GM21528 (cell line): Measurements from ENCODE around the gene DLG1.

Experiments used
- ATAC-seq: cut with Tn5 transposase; IDR thresholded peaks from one replicate; pipeline ENCODE4 v1.9.1; 2021; ENCODE audit warnings: mild to moderate bottlenecking, moderate library complexity; ENCODE audit not compliant: unreplicated experiment, low FRiP score

Gene DLG1

DNA sequence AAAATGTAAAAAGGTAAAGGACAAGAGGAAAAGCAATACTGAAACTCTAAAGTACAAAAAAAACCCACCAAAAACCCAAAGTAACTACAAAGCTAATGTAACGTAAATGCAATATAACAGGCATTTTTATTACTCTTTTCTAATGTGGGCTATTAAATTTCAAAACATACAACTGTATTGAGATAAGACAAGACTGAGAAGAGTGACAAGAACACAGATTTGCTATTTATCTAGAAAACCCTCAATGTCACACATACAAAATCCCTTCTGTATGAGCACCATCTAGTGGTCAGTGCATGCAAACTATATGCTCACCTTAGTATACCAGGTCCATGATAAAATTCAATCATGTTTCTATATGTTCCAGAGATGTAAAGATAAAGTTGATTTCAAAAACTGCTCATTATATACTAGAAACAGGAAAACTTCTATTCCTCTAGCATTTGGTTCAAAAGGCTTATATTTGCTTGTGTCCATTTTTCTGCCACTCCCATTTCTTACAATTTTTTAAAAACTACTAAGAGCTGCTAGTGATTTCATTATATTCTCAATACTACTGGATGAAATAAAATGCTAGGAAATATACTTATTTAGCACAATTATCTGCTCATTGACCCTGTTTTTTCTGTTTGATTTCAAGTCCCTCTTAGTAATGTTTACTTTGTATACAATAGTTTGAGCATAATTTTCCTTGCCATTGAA is 111.4 kb downstream of the DLG1 start:
- ATAC-seq = peak; percentile 67

DNA sequence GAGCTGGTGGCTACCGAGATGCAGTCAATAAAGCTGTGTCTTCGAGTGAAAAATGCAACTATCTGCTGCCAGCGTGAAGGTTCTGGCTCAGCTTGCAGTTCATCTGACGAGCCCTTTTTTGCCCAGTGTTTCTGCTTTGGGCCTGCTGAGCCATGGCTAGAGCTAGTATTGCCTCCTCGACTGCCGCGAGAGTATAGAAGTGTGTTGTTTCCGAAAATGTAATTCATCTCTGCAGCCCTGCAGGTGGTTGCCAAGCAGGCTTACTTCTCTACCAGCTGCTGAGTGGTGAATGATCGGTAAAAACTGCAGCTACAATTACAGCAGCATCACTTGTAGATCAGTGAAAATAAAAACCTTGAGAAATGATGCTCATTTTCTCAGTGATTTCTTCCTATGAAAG is 114.8 kb downstream of the DLG1 start:
- no peak for ATAC-seq

DNA sequence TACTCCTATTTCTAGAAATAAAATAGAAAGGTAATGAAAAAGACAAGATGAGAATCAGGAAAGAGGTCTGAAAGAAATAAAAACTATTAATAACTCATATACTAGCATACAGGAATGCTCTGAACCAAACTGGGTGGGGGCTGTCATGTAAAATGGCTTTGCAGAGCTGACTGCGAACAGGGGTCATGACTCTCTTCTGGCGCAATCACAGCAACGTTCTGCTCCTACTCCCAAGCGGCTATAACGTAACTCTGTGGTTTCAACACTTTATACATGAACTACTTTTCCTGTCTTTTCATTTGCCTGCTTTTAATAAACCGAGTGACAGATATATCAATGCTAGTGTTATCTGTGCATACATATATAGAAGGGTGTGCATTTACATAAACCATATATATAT is 116.7 kb downstream of the DLG1 start:
- no peak for ATAC-seq

DNA sequence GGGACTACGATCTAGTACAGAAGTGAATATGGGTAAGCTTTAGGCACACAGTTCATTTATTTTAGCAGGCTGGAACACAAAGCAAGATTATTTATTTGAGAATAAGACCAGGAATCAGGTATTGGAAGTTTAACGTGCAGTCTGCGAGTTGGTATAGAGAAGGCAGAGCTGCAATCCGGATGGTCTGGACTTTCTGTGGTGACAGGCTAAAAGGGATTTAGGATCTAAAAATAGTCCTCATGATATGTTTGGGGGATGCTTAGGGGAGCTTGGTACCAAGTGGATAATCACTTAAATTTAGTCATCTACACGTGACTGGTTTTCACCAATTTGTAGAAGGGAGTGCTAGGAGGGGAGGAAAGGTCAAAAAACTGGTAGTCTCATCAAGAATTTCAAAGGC is 119.4 kb downstream of the DLG1 start:
- ATAC-seq = no peak

DNA sequence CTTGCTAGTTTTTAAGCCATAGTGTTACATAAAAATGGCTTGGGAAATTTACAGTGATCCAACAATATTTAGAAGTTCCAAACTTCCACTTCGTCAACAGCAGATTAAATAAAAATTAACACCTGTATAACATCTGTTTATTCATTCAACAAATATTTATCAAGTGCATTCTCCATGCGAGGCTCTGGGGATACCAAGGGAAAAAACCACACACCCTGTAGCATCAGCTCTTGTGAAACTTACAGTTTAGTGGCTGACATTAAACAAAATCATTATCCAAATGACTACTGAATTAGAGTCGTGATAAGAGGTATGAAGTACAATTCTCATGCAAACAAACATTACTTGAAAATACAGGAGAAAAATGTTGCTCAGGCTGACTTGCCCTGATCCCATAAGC is 122.9 kb downstream of the DLG1 start:
- ATAC-seq = no peak

DNA sequence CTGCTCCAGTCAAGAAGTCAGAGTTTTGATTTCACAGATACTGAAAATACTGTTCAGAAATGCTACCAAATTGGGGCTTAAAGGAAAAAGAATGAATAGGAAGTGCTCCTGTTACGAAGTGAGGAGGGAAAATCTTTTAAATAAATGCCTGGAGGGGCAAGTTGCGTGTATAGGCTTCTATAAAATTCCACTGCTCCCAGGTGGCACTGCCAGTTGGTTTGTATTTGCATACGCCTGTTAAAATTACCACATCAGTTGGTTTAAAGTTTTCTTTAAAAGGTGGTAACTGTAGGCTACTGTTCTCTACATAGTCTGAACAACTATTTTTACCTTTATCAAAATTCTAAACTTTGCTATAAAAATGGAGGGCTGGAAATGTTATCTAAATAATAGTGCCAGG is 123.5 kb downstream of the DLG1 start:
- no peak for ATAC-seq

DNA sequence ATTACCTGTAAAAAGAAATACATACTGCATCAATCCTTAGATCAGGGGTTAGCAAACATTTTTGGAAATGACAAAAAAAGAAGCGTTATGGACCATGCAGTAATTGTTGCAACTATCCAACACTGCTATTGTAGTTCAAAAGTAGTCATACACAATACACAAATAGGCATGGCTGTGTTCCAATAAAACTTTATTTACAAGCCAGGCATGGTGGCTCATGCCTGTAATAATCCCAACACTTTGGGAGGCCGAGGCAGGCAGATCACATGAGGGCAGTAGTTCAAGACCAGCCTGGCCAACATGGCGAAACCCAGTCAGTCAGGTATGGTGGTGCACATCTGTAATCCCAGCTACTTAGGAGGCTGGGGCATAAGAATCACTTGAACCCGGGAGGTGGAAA is 124.8 kb downstream of the DLG1 start:
- no peak for ATAC-seq

DNA sequence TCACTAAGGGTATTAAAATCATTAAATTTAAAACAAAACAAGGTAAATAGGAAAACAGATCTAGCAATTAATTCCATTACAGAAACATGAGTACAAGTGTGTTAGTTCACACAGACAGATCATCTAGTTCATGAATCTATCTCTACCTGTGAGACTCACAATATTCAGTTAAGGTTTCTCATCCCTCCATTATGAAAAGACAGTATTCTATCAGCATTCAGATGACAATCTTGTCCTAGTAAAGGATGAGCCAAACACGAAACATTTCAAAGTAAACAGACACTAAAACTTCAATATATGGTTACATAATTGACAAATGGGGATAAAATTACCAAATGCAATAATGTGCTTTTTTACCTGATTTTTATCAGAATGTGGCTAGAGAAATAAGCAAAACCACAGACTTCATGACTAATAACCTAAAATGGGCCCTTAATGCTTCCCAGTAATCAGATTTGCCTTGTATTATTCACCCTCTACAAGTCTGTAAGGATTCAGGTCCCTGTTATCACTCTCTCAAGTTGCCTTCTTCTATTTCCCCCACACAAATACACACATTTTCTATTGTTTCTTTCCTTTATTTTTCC is 126.8 kb downstream of the DLG1 start:
- no peak for ATAC-seq

DNA sequence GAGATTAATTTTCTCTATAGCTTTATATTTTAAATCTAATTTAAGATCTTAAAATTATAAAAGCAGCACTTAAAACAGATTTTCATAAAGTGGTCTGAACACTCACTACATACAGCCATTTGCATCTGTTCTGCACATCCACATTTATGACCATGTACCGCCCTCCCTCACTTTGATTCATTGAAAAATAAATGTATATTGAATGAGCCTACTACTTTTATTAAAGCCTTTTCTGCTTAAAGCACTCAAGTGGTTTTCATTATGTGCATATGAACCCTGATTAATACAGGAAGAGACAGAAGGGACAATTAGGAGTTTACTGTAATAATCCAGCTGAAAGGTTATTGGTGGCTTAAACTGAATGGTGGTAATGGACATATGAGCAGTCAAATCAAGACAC is 129.4 kb downstream of the DLG1 start:
- ATAC-seq = no peak

DNA sequence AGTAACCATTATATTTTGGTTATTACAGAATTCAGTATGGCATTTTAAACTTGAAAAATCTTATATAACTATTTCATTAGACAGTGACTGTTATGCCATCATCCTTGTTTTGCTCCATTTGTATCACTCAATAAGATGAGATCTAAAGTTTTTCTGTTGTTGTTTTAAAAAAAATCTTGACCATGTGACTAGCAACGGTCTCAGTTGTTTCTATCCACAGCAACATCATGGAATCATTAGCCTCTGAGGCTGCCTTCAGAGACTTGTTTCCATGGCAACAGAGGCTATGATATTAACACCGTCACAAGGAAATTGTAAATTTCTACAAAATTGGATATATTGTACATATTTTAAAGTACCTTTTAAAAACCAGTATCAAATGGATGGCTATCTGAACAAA is 129.8 kb downstream of the DLG1 start:
- no peak for ATAC-seq

DNA sequence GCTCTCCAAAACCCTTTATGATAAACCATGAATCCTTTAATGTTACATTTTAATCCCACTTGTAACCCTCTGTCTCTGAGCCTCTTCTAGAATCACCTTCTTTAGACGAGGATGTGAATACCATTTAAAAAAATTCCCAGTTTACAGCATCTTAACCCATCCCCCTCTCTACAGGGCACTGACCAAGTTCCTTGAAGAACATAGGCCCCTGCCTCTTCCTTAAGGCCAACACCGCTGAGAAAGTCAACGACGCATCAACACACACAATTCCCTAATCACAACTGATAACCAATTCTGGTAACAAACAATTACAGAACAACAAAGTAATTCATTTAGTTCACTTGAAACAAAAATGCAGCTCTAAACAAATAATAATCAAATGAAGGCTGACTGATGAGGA is 130.3 kb downstream of the DLG1 start:
- no peak for ATAC-seq

DNA sequence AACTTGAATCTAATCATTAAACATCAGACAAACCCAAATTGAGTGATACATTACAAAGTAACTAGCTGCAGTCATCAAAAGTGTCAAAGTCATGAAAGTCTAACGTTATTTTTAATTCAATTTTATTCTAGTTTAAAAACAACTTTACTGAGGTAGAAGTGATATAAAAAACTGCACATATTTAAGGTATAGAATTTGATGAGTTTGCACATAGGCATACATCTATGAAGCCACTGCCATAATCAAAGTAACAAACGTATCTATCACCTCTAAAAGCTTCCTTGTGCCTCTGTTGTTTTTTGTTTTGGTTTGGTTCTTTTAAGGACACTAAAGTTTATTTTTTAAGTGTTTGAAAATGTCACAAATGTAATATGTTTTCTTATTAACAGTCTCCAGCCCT is 130.9 kb downstream of the DLG1 start:
- no peak for ATAC-seq

DNA sequence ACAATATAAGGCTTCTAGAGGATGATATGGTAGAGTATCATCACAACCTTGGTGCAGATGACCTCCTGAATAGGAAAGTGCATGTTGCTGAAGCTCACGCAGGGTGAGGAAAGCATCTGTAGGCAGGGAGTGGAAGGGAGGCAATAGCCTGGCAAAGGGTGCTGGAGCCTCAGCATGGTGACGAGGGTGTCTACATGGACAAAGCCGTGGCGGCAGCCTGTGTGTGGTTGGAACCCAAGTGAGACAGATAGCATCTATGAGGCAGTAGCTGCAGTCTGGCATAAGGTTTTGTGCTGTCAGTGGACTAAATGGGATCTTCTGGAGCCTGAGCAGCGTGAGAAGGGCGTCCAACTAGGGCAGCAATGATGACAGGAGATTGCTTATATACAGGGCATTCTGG is 132.5 kb downstream of the DLG1 start:
- no peak for ATAC-seq

DNA sequence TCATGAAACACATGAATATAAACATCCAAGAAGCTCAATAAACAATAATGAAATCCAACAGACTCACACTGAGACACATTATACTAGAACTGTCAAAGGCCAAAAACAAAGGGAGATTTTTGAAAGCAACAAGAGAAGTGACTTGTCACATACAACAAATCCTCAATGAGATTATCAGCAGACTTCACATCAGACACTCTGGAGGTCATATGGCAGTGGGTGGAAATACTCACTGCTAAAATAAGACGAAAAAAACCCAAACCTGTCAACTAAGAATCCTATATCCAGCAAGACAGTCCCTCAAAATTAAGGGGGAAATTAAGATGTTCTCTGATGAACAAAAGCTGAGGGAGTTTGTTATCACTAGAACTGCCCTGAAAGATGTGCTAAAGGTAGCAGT is 143.4 kb downstream of the DLG1 start:
- ATAC-seq = no peak

DNA sequence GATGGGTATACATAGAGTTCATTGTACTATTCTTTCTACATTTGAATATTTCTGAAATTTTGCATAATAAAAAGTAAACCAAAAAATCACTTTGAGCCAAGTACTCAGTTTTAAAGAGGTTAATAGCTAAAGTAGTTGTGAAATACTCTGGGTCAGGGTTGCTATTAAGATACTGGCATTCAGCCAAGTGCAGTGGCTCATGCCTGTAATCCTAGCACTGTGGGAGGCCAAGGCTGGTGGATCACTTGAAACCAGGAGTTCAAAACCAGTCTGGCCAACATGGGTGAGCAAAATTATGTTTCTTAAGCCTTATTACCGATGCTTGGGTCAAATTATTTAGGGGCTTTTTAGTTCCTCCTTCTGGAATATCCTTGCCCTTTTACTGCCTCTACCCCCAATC is 146.8 kb downstream of the DLG1 start:
- no peak for ATAC-seq

DNA sequence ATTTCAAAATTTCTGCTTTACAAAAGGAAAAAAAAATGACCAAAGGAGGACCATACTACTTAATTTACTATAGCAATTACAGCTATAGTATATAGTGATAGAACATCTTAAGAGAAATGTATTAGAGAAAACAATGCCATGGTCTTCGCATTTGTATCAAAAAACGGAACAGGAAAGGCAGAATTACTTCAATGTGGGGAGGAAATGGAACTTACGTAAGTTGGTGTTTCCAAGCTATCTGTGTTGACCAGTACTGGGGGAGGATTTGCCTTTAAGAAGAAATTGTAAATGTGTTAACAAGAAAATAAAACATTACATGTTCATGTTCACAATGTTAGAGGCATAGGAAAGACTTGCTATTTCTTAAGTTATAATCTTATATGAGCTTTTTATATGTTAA is 148.9 kb downstream of the DLG1 start:
- ATAC-seq = no peak

DNA sequence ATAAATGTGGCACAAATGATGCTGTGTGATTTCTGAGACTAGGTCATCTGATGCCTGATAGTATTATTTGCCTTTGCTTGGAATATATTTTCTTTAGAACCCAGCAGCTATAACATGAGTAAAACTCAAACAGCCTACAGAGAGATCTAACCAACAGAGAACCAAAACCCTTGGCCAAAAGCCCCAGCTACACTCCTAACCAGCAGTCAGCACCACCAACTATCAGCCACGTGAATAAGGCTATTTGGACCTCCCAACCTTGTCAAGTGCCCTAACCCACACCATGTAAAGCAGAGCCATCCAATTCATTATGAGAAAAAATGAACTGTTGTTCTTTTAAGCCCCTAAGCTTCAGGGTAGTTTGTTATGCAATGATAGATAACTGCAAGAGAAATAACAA is 154.2 kb downstream of the DLG1 start:
- ATAC-seq = no peak

DNA sequence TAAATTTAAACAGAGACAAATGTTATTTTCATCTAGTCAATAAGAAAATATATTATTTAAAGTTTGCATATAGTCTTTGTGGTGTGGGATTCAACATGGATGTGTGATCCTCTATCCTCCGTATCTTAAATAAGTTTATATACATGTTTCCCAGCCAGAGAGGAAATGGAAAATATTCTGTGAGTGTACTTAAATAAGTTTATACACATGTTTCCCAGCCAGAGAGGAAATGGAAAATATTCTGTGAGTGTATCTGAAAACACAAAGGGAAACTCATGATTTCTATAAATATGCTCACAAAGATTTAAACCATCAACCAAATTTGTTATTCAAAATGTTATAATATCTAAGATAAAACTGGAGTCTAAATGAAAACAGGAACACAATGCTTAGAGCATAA is 158.8 kb downstream of the DLG1 start:
- no peak for ATAC-seq

DNA sequence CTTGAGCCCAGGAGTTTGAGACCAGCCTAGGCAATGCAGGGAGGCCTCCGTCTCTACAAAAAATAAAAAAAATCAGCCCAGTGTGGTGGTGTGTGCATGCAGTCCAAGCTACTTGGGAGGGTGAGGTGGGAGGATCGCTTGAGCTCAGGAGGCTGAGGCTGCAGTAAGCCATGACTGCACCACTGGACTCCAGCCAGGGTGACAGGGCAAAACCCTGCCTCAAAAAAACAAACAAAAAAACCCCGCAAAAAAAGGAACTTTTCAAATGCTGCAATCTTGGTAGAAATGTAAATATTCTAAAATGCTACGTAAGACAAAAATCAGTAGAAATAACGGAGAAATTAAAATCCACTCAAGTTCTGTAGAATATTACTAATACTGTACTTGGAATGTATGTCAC is 160.7 kb downstream of the DLG1 start:
- ATAC-seq = no peak

DNA sequence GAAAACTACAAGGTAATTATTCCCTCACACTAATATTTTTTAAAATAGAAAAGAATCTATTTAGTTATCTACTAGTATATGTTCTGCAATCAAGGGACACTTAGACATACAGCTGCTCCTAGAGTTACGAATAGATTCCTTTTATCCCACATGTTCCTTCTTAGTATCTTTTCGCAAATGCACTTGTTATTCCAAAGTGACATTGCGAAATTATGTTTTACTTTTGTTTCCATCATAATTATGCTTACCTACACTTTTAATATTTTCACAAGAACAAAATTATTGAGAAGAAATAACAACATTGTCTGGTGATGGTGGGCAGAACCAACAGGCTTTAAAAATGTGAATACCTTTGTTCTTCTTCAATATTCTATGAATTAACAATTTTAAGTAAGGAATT is 161.7 kb downstream of the DLG1 start:
- no peak for ATAC-seq

DNA sequence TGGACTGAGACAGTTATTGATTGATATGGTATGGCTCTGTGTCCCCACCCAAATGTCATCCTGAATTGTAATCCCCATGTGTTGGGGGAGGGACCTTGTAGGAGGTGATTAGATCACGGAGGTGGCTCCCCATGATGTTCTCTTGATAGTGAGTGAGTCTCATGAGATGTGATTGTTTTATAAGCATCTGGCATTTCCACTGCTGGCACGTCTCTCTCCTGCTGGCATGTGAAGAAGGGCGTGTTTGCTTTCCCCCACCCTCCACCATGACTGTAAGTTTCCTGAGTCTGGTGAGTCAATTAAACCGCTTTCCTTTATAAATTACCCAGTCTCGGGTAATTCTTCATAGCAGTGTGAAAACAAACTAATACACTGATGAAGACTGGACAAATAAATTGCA is 163.2 kb downstream of the DLG1 start:
- no peak for ATAC-seq

DNA sequence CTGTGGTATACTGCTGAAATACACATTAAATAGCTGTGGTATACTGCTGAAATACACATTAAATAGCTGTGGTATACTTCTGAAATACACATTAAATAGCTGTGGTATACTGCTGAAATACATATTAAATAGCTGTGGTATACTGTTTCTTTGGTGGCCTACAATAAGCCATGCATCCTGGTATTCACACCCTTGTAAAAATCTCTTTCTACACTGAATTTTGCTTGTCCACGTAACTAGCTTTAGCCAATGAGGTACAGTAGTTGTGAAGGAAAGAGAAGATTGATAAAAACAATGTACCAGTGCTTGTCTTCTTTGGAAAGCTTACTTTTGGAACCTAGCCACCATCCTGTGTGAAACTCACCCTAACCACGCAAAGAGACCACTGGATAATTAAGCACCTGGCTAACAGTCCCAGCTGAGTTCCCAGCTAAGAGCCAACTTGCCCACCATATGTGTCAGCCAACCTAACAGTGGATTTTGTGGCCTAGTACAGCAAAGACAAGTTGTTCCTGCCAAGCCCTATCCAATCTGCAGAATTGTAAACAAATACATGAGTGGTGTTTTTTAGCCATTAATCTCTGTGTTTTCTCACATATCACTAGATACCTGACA is 165.4 kb downstream of the DLG1 start:
- ATAC-seq = no peak
